ENCODE results near the gene WFDC11. TPM values are rescaled to one million over a fixed set of nuclear protein-coding genes. Genes with fewer than 3 reads are reported as not detected.

Gene WFDC11
- total RNA-seq, 1 donor from 2014 or later = not detected

GRCh38 chr20:45621593-45621992 is 48.4 kb downstream of the WFDC11 start:
- no peak for DNase-seq

GRCh38 chr20:45617591-45617990 is 52.4 kb downstream of the WFDC11 start:
- no peak for DNase-seq

- DNase-seq = no peak
Observed at GRCh38 chr20:45612314-45612713, 57.7 kb downstream of the WFDC11 start.

DNA sequence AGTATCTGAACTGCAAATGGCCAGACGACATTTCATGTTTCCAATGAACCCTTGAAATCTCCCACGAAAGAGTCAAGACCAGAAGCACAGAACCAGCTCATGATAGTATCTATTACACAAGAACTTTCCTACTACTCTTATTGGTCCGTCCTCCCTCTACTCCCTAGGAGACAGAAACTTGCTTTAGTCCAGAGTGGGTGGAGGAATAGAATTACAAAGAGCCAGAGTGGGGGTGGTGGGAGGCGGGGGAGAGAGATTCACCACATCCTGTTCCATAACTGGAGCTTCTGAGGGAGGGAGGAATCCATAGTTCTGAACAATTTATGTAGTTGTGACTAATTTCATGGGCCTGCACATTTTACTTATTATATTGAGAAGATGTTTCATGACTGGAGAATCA is 59.0 kb downstream of the WFDC11 start:
- DNase-seq = no peak

GRCh38 chr20:45607810-45608209 is 62.2 kb downstream of the WFDC11 start:
- no peak for DNase-seq

Other genes starting within 250 kb of the WFDC11 start
- gene WFDC2, start 200.5 kb downstream of the WFDC11 start, total RNA-seq = not detected in 2 replicates
- not detected in 2 replicates for gene SPINT3, start 154.6 kb downstream of the WFDC11 start, total RNA-seq
- not detected in 2 replicates for gene WFDC6, start 130.8 kb downstream of the WFDC11 start, total RNA-seq
- gene EPPIN, start 122.8 kb downstream of the WFDC11 start, total RNA-seq = not detected in 2 replicates
- gene WFDC8, start 91.0 kb downstream of the WFDC11 start, total RNA-seq = not detected in 2 replicates
- gene WFDC10A, start 40.5 kb downstream of the WFDC11 start, total RNA-seq = not detected in 2 replicates
- gene WFDC9, start 39.0 kb downstream of the WFDC11 start, total RNA-seq = not detected in 2 replicates
- gene WFDC13, start 31.8 kb upstream of the WFDC11 start, total RNA-seq = not detected in 2 replicates
- not detected in 2 replicates for gene WFDC10B, start 34.8 kb upstream of the WFDC11 start, total RNA-seq
- not detected in 2 replicates for gene SPINT4, start 52.1 kb upstream of the WFDC11 start, total RNA-seq
- not detected in 2 replicates for gene WFDC3, start 121.6 kb upstream of the WFDC11 start, total RNA-seq
- gene DNTTIP1, start 121.7 kb upstream of the WFDC11 start, total RNA-seq = 9.2 and 13.8 TPM in 2 replicates
- gene UBE2C, start 142.4 kb upstream of the WFDC11 start, total RNA-seq = 9.9 and 30.2 TPM in 2 replicates
- gene TNNC2, start 157.1 kb upstream of the WFDC11 start, total RNA-seq = not detected in 2 replicates
- gene SNX21, start 163.6 kb upstream of the WFDC11 start, total RNA-seq = 22.6 and 35.7 TPM in 2 replicates
- 28.7 and 42.5 TPM in 2 replicates for gene ACOT8, start 187.2 kb upstream of the WFDC11 start, total RNA-seq
- 8.7 and 11.9 TPM in 2 replicates for gene ZSWIM3, start 187.4 kb upstream of the WFDC11 start, total RNA-seq
- 4.1 and 5.4 TPM in 2 replicates for gene ZSWIM1, start 211.0 kb upstream of the WFDC11 start, total RNA-seq
- 1.0 and 1.2 TPM in 2 replicates for gene SPATA25, start 217.4 kb upstream of the WFDC11 start, total RNA-seq
- 3.2 and 4.4 TPM in 2 replicates for gene NEURL2, start 221.0 kb upstream of the WFDC11 start, total RNA-seq
- 47.8 and 48.1 TPM in 2 replicates for gene CTSA, start 221.1 kb upstream of the WFDC11 start, total RNA-seq
- gene PLTP, start 241.9 kb upstream of the WFDC11 start, total RNA-seq = 2.4 and 5.4 TPM in 2 replicates

Measured in dermis blood vessel endothelial cell (primary cell).